Measurements from ENCODE around the gene TKFC. TPM values are rescaled to one million over a fixed set of nuclear protein-coding genes. Genes with fewer than 3 reads are reported as not detected.
A peak's percentile ranks its signal among the peaks of the same experiment; 100 is the strongest.

TKFC gene
- total RNA-seq, 1 donor from 2014 or later, result 75.8 TPM

- peak overlapping the region; percentile 88 for H3K27ac Mint-ChIP-seq
- no peaks in the 10 kb centered on the region for H3K9me3 Mint-ChIP-seq
- no peak overlapping the region for H3K4me3 Mint-ChIP-seq
- H3K4me1 Mint-ChIP-seq, result peaks cover 19% of the 10 kb centered on the region
- no peaks in the 10 kb centered on the region for H3K27me3 Mint-ChIP-seq (ENCODE audit: low read depth)
- H3K36me3 Mint-ChIP-seq, result peaks cover 45% of the 10 kb centered on the region
- no peak for TF ChIP-seq CTCF (IDR thresholded peaks at IDR 0.05; ENCODE audit: unreplicated experiment)
- DNase-seq (ENCODE audit: low spot score in 2 of 2, unreplicated experiment in 2 of 2), result no peak
Observed at GRCh38 chr11:61325649-61326414, 7.2 kb upstream of the TKFC start.

- Mint-ChIP-seq H3K9me3 (no peaks in the 10 kb centered on the region), H3K27me3 (ENCODE audit: low read depth) (no peaks in the 10 kb centered on the region), H3K4me3 (no peak overlapping the region), H3K4me1 (peaks cover 36% of the 10 kb centered on the region), H3K36me3 (peaks cover 35% of the 10 kb centered on the region), H3K27ac (no peak overlapping the region)
- no peak for DNase-seq (ENCODE audit: low spot score in 2 of 2, unreplicated experiment in 2 of 2)
- no peak for TF ChIP-seq CTCF (IDR thresholded peaks at IDR 0.05; ENCODE audit: unreplicated experiment)
Observed at GRCh38 chr11:61327669-61328071, 5.4 kb upstream of the TKFC start.

- TF ChIP-seq CTCF (IDR thresholded peaks at IDR 0.05; ENCODE audit: unreplicated experiment), result no peak
- no peak overlapping the region for H3K27ac Mint-ChIP-seq
- no peak overlapping the region for H3K4me3 Mint-ChIP-seq
- DNase-seq (ENCODE audit: low spot score in 2 of 2, unreplicated experiment in 2 of 2), result no peak
- no peaks in the 10 kb centered on the region for H3K9me3 Mint-ChIP-seq
- H3K27me3 Mint-ChIP-seq (ENCODE audit: low read depth), result no peaks in the 10 kb centered on the region
- H3K4me1 Mint-ChIP-seq, result peaks cover 37% of the 10 kb centered on the region
- H3K36me3 Mint-ChIP-seq, result peaks cover 30% of the 10 kb centered on the region
Observed at GRCh38 chr11:61328351-61328750, 4.7 kb upstream of the TKFC start.

GRCh38 chr11:61329871-61330270 is 3.2 kb upstream of the TKFC start:
- TF ChIP-seq CTCF (IDR thresholded peaks at IDR 0.05; ENCODE audit: unreplicated experiment), result no peak
- no peaks in the 10 kb centered on the region for H3K27me3 Mint-ChIP-seq (ENCODE audit: low read depth)
- no peaks in the 10 kb centered on the region for H3K9me3 Mint-ChIP-seq
- H3K36me3 Mint-ChIP-seq, result peaks cover 22% of the 10 kb centered on the region
- peaks cover 45% of the 10 kb centered on the region for H3K4me1 Mint-ChIP-seq
- no peak for DNase-seq (ENCODE audit: low spot score in 2 of 2, unreplicated experiment in 2 of 2)
- no peak overlapping the region for H3K27ac Mint-ChIP-seq
- H3K4me3 Mint-ChIP-seq, result no peak overlapping the region

GRCh38 chr11:61331651-61332050 is 1.4 kb upstream of the TKFC start:
- Mint-ChIP-seq H3K4me1 (peaks cover 47% of the 10 kb centered on the region), H3K9me3 (no peaks in the 10 kb centered on the region), H3K4me3 (peak overlapping the region; percentile 89), H3K27ac (peak overlapping the region; percentile 96), H3K36me3 (peaks cover 14% of the 10 kb centered on the region), H3K27me3 (ENCODE audit: low read depth) (no peaks in the 10 kb centered on the region)
- no peak for DNase-seq (ENCODE audit: low spot score in 2 of 2, unreplicated experiment in 2 of 2)
- TF ChIP-seq CTCF (IDR thresholded peaks at IDR 0.05; ENCODE audit: unreplicated experiment), result no peak

Data from mesothelial cell of epicardium (in vitro differentiated cells).